ENCODE data around the gene TPRG1L. TPM values are rescaled to one million over a fixed set of nuclear protein-coding genes. Genes with fewer than 3 reads are reported as not detected.

TPRG1L gene
- total RNA-seq, 1 experiment from 2014 or later = 22.5 TPM

DNA sequence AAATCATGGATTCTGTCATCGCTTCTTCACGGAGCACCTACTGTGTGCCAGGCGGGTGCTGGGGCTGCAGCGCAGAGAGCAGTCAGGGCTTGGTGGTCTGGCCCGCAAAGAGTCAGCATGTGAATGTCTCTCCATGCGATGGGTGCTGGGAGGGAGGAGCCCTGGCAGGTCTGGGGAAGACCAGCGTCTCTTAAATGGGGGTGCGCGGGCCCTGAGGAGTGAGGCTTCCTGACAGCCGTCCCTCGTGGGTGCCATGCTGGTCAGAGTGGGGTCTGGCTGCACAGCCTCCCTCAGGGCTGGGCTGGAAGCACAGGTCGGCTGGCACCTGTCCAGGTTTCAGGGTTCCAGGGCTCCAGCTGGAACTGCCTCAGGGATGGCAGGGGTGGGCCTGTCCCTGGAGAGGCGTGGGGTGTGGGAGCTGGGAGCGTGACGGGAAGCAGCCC, 46.0 kb downstream of the TPRG1L start:
- H3K4me1 Mint-ChIP-seq (ENCODE audit: low read depth, unreplicated experiment) = peaks cover 21% of the 10 kb centered on the region
- DNase-seq = no peak
- TF ChIP-seq, protein P1, sequence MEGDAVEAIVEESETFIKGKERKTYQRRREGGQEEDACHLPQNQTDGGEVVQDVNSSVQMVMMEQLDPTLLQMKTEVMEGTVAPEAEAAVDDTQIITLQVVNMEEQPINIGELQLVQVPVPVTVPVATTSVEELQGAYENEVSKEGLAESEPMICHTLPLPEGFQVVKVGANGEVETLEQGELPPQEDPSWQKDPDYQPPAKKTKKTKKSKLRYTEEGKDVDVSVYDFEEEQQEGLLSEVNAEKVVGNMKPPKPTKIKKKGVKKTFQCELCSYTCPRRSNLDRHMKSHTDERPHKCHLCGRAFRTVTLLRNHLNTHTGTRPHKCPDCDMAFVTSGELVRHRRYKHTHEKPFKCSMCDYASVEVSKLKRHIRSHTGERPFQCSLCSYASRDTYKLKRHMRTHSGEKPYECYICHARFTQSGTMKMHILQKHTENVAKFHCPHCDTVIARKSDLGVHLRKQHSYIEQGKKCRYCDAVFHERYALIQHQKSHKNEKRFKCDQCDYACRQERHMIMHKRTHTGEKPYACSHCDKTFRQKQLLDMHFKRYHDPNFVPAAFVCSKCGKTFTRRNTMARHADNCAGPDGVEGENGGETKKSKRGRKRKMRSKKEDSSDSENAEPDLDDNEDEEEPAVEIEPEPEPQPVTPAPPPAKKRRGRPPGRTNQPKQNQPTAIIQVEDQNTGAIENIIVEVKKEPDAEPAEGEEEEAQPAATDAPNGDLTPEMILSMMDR (IDR thresholded peaks at IDR 0.05; ENCODE audit: unreplicated experiment) = no peak
- no peaks in the 10 kb centered on the region for H3K9me3 Mint-ChIP-seq (ENCODE audit: low read depth, unreplicated experiment)
- H3K36me3 Mint-ChIP-seq (ENCODE audit: insufficient read depth, unreplicated experiment) = no peaks in the 10 kb centered on the region
- intact Hi-C loops (cut with micrococcal nuclease; ENCODE audit: unreplicated experiment) = no loop called here
- H3K27me3 Mint-ChIP-seq (ENCODE audit: unreplicated experiment) = peaks cover 70% of the 10 kb centered on the region
- CTCF ChIA-PET = no interaction called here
- H3K27ac Mint-ChIP-seq (ENCODE audit: unreplicated experiment) = no peak overlapping the region
- no peak overlapping the region for H3K4me3 Mint-ChIP-seq (ENCODE audit: low read depth, unreplicated experiment)
- no TSS peak for BruUV-seq (replicated peaks)

DNA sequence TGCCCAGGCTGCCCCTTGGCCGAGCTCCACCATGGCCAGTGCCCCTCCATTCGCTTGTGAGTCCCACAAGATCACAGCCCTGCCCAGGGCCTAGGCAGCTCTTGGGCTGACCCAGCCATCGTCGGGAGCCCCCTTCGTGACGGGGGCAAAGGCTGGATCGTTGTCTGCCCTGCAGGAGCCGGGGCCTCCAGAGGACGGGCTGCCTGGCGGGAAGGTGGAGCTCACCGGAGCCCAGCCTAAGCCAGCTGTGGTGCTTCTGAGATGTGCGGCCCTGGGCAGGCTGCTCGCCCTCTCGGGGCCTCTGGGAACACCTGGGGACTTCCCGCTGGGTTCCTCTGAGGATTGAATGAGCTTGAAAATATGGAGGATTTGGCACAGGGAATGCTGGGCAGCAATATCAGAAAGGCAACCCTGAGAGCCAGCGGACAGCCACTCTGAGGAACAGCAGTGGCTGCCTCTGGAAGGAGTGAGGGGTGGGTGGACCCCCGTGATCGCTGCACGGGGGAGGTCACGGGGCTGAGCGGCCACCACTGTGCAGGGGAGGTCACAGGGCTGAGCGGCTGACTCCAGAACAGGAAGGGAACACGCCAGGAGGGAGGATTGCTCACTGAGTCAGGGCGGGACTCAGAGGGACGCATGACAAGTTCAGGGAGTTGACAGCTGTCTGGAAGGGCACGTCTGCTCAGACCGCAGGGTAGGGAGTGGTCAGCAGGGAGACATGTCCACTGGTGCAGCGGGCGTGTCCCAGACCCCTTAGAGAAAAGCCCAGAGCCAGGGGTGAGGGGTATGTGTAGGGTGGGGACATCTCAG, 46.8 kb downstream of the TPRG1L start:
- Mint-ChIP-seq H3K27ac (ENCODE audit: unreplicated experiment) (no peak overlapping the region), H3K4me3 (ENCODE audit: low read depth, unreplicated experiment) (peak overlapping the region; percentile 45), H3K9me3 (ENCODE audit: low read depth, unreplicated experiment) (no peaks in the 10 kb centered on the region), H3K4me1 (ENCODE audit: low read depth, unreplicated experiment) (peaks cover 21% of the 10 kb centered on the region), H3K36me3 (ENCODE audit: insufficient read depth, unreplicated experiment) (no peaks in the 10 kb centered on the region), H3K27me3 (ENCODE audit: unreplicated experiment) (peaks cover 66% of the 10 kb centered on the region)
- TF ChIP-seq, protein P1 (IDR thresholded peaks at IDR 0.05; ENCODE audit: unreplicated experiment) = no peak
- BruUV-seq (replicated peaks) = no TSS peak
- CTCF ChIA-PET = no interaction called here
- peak; percentile 30 for DNase-seq
- intact Hi-C loops (cut with micrococcal nuclease; ENCODE audit: unreplicated experiment) = no loop called here

DNA sequence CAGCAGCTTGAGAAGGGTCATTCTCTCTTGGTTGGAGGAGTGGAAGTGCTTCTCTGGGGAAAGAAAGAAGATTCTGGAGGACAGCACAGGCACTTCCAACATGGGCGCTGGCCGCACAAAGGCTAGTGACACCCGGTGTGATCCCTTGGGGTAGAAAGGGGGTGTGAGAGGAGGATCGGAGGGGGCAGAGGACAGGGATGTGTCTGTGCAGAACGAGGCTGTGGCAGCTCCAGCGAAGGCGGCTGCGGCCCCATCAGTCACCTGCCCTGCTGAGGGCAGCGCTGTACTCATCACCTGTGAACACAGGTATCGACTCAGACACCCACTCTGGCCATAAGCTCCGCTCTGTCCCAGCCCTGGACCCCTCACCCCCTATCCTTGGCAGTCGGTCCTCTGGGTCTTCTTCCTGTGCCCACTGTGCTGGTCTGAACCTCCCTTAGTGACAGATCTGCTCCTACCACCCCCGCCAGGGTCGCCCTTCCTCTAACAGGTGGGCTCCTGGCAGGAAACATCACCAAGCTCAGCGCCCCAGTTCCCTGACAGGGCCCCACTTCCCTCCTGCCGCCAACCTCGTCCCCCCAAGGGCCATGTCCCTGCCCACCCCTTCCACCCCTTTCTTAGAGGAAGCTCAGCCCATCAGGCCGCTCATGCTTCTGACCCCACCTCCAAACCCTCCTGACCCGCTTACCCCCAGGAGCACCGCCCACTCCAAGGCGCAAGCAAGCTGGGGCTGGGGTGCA, 47.6 kb downstream of the TPRG1L start:
- H3K27ac Mint-ChIP-seq (ENCODE audit: unreplicated experiment) = no peak overlapping the region
- TF ChIP-seq, protein P1 (IDR thresholded peaks at IDR 0.05; ENCODE audit: unreplicated experiment) = no peak
- no TSS peak for BruUV-seq (replicated peaks)
- intact Hi-C loops (cut with micrococcal nuclease; ENCODE audit: unreplicated experiment) = no loop called here
- no peak overlapping the region for H3K4me3 Mint-ChIP-seq (ENCODE audit: low read depth, unreplicated experiment)
- CTCF ChIA-PET = no interaction called here
- H3K36me3 Mint-ChIP-seq (ENCODE audit: insufficient read depth, unreplicated experiment) = no peaks in the 10 kb centered on the region
- H3K27me3 Mint-ChIP-seq (ENCODE audit: unreplicated experiment) = peaks cover 58% of the 10 kb centered on the region
- H3K4me1 Mint-ChIP-seq (ENCODE audit: low read depth, unreplicated experiment) = peaks cover 21% of the 10 kb centered on the region
- no peak for DNase-seq
- H3K9me3 Mint-ChIP-seq (ENCODE audit: low read depth, unreplicated experiment) = no peaks in the 10 kb centered on the region

DNA sequence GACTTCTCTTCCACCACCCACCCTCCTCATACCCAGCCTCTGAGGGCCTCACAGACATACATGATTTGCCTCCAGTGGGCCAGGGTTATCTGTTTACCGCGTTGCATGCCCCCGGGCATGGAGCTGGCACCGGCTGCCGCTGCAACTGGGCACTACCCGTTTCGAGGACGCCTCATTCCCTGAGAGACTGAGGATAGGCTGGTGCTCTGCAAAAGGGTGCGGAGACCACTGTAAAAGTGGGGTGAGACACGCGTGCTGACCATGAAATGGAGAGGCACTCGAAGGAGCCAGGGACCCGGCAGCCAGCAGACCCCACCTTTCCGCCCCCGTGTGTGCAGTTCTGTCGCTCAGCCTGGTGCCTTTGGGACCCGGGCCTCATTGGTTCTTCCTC, 48.2 kb downstream of the TPRG1L start:
- DNase-seq = no peak
- Mint-ChIP-seq H3K4me3 (ENCODE audit: low read depth, unreplicated experiment) (no peak overlapping the region), H3K36me3 (ENCODE audit: insufficient read depth, unreplicated experiment) (no peaks in the 10 kb centered on the region), H3K27ac (ENCODE audit: unreplicated experiment) (no peak overlapping the region), H3K9me3 (ENCODE audit: low read depth, unreplicated experiment) (no peaks in the 10 kb centered on the region), H3K27me3 (ENCODE audit: unreplicated experiment) (peaks cover 52% of the 10 kb centered on the region), H3K4me1 (ENCODE audit: low read depth, unreplicated experiment) (peaks cover 18% of the 10 kb centered on the region)
- intact Hi-C loops (cut with micrococcal nuclease; ENCODE audit: unreplicated experiment) = no loop called here
- CTCF ChIA-PET = no interaction called here
- TF ChIP-seq, protein P1 (IDR thresholded peaks at IDR 0.05; ENCODE audit: unreplicated experiment) = no peak
- BruUV-seq (replicated peaks) = no TSS peak

All from Calu3 (cell line).